GM12892 (cell line): Measurements from ENCODE around the gene SPACA7.

ENCODE experiments used
- POLR2A ChIP-seq: IDR thresholded peaks from 2 replicates; pipeline ENCODE4 v1.6.1; 2011; ENCODE audit warnings: low read depth, low read length, control low read depth
- POLR2AphosphoS5 ChIP-seq: IDR thresholded peaks from 2 replicates; pipeline ENCODE4 v1.6.1; 2011; ENCODE audit warnings: low read depth, low read length, control low read depth
- TAF1 ChIP-seq: IDR thresholded peaks from 2 replicates; pipeline ENCODE4 v1.6.1; 2011; ENCODE audit warnings: low read depth, mild to moderate bottlenecking, control low read depth, low read length, borderline replicate concordance

DNA sequence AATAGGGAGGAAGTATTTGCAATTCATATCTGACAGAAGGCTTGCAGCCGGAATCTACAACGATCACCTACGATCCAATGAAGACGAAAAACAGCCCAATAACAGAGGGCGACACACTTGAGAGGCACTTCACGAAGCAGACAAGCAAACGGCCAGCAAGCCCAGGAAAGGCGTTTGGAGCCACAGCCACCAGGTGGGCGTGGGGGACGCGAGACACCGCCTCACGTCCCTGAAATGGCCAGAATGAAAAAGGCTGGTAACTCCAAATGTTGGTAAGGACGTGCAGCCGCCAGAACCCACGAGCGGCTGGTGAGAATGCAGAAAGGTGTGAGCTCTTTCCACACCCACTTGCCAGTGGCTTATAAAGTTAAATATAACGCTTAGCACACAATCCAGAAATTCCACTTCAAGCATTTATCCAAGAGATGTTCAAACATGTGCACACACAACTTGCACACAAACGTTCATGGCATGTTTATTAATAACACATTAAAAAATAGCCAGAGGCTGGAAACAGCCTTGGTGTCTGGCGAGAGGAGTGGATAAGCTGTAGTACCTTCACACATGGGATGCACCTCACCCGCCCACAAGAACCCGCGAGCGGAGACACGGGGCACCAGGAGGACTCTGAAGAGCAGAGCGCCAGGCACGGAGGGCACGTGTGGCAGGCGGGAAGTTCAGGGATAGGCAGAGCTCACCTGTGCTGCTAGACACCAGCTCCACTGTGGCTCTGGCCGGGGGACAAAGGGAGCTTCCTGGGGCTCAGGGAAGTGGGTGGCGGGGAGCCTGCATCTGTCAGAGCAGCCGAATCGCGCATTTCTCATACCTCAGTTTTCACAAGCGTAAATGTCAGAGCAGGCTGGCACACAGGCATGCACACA lies 89.3 kb downstream of the SPACA7 start:
- TF ChIP-seq POLR2A = no peak
- TF ChIP-seq POLR2AphosphoS5 = no peak
- no peak for TF ChIP-seq TAF1
